NCI-H1105 treated with DMSO at 0.1 percent for 48 hours (cell line): Measurements from ENCODE around the gene TMEM163.

ENCODE experiments used
- DNase-seq: peaks from one replicate; lab custom pipeline; 2025; lab: John Stamatoyannopoulos, UW

The TMEM163 gene

DNA sequence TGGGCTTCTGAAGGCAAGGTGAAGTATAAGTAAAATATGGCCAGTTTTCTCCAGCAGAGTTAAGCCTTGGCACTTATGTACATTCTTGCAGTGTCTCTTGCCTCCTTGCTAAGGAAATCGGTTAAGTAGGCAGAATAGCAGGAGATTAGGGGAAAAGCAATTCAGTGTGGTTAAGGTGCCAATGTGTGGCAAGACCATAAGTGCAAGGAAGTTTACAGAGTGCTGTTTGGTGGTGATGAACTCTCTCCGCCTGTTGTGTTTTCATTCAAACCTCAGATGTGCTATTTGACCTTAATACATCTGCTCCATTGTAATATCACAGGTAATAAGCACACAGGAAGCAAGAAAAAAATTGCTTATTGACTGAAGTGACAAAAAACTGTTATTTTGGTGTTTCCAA is 308.8 kb downstream of the TMEM163 start:
- DNase-seq: no peak

DNA sequence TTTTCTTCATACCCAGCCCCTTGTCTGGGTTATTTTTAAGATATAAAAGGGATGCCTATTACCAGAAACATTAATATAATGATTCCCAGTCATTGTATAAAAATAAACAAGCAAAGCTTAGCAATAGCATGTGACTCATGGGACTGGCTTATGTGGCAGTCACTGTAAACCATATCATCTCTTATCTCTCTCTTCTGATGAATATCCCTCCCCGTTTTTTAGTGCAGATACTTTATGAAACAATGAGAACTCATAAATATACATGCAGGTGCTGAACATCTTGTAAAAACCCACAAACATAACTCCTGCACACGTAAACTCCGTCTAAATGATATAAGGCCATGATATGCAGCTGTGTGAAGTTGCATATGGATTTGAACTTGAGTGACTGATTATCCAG is 310.0 kb downstream of the TMEM163 start:
- no peak for DNase-seq

DNA sequence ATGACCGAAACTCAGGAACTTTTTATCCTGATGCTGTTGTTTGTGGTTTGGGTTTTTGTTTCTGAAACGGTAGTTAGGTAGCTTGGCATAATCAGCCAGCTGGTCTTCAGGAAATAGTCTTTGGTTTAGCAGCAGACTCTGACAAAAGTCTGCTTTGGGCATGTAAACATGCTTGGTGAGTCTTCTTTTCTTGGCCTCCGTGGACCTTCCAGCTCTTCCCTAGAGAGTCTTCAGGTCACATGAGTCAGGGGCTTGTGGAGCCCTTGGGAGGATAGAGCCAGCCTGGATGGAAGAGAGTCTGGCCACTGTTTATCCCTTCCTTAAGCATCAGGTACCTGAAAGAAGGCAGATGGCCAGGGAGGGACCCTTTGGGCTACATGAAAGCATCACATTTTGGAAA is 310.4 kb downstream of the TMEM163 start:
- DNase-seq: no peak

DNA sequence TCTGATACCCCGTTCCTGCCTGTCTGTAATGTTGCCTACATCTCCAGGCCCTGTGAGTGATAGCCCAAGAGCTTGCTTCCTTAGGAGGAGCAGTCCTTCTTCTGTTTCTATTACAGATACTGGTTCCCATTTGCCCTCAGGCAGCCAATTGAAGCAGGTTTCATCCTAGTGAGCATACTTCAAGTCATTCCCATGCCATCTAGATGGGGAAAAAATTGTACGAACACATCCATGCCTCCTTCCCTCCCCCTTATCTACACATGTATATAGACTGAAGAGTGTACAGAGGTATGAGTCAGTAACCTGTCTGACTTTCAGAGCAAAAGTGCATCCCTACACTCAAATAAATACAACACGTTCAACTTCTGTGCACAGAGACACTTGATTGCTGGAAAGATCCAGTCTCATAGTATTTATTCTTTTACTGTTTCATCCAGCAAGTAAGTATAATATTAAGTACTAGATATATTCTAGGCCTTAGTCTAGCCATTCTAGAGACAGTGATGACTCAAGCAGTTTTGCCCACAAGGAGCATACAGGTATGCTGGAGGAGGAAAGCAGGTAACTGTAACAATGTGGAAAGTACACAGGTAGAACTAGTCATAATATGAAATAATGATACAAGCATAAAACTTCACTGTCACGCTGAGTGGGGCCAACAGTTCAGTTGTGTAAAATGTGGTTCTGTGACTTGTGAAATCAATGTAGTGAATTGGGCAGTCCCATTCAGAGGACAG is 311.5 kb downstream of the TMEM163 start:
- DNase-seq: no peak

DNA sequence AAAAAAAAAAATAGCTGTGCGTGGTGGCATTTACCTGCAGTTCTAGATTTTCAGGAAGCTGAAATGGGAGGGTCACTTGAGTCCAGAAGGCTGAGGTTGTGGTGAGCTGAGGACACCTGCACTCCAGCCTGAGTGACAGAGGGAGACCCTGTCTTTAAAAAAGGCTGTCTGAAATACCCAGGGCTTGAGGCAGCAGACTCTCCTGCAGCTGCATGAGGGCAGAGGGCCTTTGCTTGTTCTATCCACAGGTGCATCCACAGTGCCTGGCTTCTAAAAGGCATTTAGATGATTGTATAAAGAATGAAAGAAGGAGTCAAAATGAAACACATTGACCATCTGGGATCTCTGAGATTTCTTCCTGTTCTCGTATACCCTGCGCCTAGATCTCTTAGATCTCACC is 312.1 kb downstream of the TMEM163 start:
- no peak for DNase-seq

DNA sequence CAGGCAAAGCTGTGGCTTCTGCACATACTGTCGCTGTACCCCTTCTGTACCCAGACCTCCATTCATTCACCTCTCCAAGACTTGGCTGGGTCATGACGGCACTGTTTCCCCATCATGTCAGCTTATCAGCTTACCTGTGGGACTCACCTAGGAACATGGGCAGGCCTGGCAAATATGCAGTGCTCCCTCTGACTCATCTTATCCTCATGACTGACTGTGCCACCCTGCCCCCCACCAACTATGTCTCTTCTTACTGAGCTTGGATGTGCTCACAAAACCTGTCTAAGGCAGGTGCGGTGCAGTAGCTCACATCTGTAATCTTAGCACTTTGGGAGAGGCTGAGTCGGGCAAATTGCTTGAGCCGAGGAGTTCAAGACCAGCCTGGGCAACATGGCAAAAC is 312.5 kb downstream of the TMEM163 start:
- no peak for DNase-seq
